ENCODE measurements around the gene SERTAD1. TPM values are rescaled to one million over a fixed set of nuclear protein-coding genes. Genes with fewer than 3 reads are reported as not detected.

SERTAD1 gene
- 11.4 and 16.3 TPM in 2 replicates for total RNA-seq

GRCh38 chr19:40425450-40426287 is at the start of gene SERTAD1:
Gene SERTAD1, minus strand, starts transcription at chr19:40425992. Its CDS starts 2,446 bp downstream, at chr19:40423546.

GRCh38 chr19:40466985-40467734 is 41.4 kb upstream of the SERTAD1 start, which contains the start of gene SPTBN4:
Gene SPTBN4, plus strand, starts transcription at chr19:40467001. Its CDS starts 5,621 bp downstream, at chr19:40472622.

GRCh38 chr19:40465557-40466218 is 39.9 kb upstream of the SERTAD1 start, which contains the start of gene BLVRB:
Gene BLVRB, minus strand, starts transcription at chr19:40465745. Its CDS starts 57 bp downstream, at chr19:40465688.

GRCh38 chr19:40444000-40444824 is 18.4 kb upstream of the SERTAD1 start, which contains the start of gene SERTAD3:
Gene SERTAD3, minus strand, starts transcription at chr19:40444335. Its CDS starts 2,255 bp downstream, at chr19:40442080.

GRCh38 chr19:40413291-40413845 is 12.4 kb downstream of the SERTAD1 start, which contains the start of gene PRX:
Gene PRX, minus strand, starts transcription at chr19:40413378. Its CDS starts 5,446 bp downstream, at chr19:40407932.

GRCh38 chr19:40390084-40390742 is 35.6 kb downstream of the SERTAD1 start, which contains the start of gene HIPK4:
Gene HIPK4, minus strand, starts transcription at chr19:40390181. Its CDS starts 279 bp downstream, at chr19:40389902.

Small RNAs within 50 kb of the gene (small RNA-seq; reads per million reads assigned to genes)
- gene RF00017 = not detected

Other genes starting within 250 kb of the SERTAD1 start
- 8.5 and 8.7 TPM in 2 replicates for gene MAP3K10, start 234.6 kb downstream of the SERTAD1 start, total RNA-seq
- gene TTC9B, start 207.6 kb downstream of the SERTAD1 start, total RNA-seq = not detected in 2 replicates
- gene CCNP, start 199.3 kb downstream of the SERTAD1 start, total RNA-seq = under 0.01 TPM in 1 of 2 replicates, not detected in the other
- gene AKT2, start 140.6 kb downstream of the SERTAD1 start, total RNA-seq = 40.0 and 45.1 TPM in 2 replicates
- 7.3 and 7.8 TPM in 2 replicates for gene C19orf47, start 77.6 kb downstream of the SERTAD1 start, total RNA-seq
- 202 and 270 TPM in 2 replicates for gene PLD3, start 77.3 kb downstream of the SERTAD1 start, total RNA-seq
- under 0.01 and 0.10 TPM in 2 replicates for gene HIPK4, start 35.8 kb downstream of the SERTAD1 start, total RNA-seq
- 1.2 and 1.3 TPM in 2 replicates for gene PRX, start 12.6 kb downstream of the SERTAD1 start, total RNA-seq
- 28.3 and 34.3 TPM in 2 replicates for gene SERTAD3, start 18.3 kb upstream of the SERTAD1 start, total RNA-seq
- gene BLVRB, start 39.8 kb upstream of the SERTAD1 start, total RNA-seq = 41.4 and 51.0 TPM in 2 replicates
- not detected in 2 replicates for gene SPTBN4, start 41.0 kb upstream of the SERTAD1 start, total RNA-seq
- 20.2 and 29.7 TPM in 2 replicates for gene SHKBP1, start 150.9 kb upstream of the SERTAD1 start, total RNA-seq
- gene LTBP4, start 175.4 kb upstream of the SERTAD1 start, total RNA-seq = 5.3 and 33.6 TPM in 2 replicates